EH (cell line): ENCODE results near the gene MRPS10.
A peak's percentile ranks its signal among the peaks of the same experiment; 100 is the strongest.
"Not testable (repeated sequence)": the region's sequence is repeated elsewhere in the genome, so short reads cannot be mapped to it uniquely, and the experiment has no call there.

Experiments used
- DNase-seq: peaks from one replicate; pipeline ENCODE4 v3.0.0-alpha.2; 2015; ENCODE audit warnings: low read depth

The MRPS10 gene

GRCh38 chr6:42207559-42207958 is 10.1 kb downstream of the MRPS10 start:
- DNase-seq, result not testable (repeated sequence)

GRCh38 chr6:42204768-42205282 is 12.8 kb downstream of the MRPS10 start:
- no peak for DNase-seq

- DNase-seq, result no peak
Measured at GRCh38 chr6:42203183-42203582, 14.5 kb downstream of the MRPS10 start.

- not testable (repeated sequence) for DNase-seq
Measured at GRCh38 chr6:42202131-42202915, 15.3 kb downstream of the MRPS10 start.

DNA sequence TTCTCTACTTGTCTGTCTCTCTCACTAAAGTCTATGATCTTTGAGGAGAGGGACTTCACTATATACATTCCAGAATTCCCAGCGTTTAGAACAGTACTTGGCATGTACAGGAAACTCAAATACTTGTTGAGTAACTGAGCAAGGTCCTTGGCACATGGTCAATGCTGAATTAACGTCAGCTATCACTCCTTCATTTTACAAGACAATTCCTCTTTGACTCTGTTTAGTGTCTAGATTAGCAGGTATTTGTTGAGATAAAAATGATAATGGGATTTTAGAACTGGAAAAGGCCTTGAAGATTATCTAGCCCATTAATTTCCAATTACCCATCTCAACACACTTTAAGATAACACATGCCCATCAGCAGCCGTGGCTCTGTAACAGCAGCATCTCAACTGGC is 16.3 kb downstream of the MRPS10 start:
- peak; percentile 24 for DNase-seq

DNA sequence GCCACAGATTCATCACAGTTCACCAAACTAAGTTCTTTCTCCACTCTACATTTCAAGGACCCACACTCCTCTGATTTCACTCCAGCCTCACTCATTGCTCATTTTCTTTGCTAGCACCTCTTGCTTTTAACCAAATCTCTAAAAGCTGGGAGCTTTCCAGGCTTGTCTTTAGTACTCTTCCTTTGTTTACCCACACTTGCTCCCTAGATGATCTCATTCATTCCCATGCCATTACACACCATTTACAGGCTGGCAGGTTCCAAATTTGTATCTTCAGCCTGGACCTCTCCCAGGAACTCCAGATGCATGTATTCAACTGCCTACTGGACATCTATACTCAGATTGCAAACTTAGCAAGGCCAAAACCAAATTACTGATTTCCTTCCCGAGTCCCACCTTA is 17.6 kb downstream of the MRPS10 start:
- DNase-seq, result peak; percentile 98

DNA sequence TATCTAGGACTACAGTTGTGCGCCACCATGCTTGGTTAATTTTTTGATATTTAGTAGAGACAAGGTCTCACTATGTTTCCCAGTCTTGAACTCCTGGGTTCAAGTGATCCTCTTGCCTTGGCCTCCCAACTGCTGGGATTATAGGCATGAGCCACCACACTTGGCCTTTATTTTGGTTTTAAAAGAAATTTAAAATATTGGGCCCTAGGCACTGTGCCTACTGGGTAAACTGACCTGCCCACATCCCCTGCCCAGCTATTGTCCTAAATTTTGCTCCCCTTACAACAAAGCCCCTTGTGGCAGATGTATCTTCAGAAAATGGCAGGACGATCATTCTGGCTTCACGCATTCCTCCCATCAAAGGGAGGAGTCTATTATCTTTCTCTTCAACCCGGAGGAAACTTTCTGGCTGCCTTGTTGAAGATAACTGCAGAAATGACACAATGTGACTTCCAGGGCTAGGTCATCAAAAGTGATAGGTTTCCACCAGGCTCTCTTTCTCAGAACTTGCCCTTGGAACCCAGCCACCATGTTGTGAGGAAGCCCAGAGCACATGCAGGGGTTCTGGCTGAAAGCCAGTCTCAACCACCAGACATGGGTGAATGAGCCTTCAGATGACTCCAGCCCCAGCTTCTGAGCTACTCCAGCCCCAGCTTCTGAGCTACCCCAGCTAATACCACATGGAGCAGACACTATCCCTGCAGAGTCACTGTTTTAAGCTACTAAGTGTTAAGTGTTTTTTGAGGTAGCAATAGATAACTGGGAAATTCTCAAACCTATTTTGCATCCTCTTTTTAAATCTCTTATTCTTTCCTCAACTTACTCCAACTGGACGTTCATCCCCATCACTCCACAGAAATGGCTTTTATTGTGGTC is 18.3 kb downstream of the MRPS10 start:
- DNase-seq, result peak; percentile 83

DNA sequence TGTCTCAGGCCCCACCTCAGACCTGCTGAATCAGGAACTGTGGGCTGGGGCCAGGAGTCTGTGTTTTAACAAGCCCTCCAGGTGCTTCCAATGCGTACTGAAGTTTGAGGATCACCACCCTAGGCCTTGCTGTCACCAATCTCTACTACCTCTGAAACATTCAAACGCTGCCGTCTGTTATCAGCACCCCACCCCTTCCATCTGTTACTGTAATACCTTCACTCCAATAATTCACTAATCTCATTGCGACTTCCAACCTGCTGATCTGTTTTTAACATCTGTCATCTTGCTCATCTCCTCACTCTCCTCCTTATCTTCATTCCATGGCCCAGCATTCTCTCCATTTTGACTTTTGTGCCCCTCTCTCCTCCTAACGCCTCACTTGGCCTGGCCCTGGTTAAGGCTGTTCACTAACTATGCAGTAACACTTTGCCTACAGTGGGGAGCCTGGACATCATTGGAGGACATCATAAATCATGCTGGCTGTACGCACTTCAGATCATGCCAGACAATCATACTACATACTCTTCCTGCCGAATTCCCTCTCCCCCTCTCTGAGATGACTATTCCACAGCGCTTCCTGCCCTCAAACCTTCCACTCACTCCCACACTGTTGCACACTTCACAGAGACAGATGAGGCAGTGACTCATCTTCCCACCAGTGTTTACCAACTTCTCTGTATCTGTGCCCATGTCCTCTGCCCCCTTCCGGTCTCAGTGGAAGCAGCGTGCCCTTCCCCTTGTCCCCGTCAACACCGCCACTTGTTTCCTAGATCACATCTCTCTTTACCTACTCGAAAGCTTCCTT is 19.9 kb downstream of the MRPS10 start:
- peak; percentile 92 for DNase-seq

DNA sequence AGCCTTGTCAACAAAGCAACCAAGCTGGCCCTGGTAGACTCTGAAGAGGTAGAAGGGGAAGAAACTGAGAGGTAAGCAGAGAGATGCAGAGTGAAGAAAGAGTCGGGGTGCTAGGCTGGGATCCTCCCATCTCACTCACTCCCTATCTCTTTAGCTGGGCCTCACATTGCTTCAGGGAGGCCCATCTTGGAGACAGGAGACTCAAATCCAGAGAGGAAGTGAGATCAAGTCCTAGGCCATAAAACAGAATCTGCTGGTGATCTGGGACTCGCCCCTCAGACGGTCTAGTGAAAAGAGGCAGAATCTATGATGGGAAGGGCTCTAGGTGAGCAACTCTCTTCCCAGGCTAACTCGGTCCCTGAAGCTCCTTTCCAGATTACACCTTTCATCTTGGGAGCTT is 22.2 kb downstream of the MRPS10 start:
- DNase-seq, result no peak

DNA sequence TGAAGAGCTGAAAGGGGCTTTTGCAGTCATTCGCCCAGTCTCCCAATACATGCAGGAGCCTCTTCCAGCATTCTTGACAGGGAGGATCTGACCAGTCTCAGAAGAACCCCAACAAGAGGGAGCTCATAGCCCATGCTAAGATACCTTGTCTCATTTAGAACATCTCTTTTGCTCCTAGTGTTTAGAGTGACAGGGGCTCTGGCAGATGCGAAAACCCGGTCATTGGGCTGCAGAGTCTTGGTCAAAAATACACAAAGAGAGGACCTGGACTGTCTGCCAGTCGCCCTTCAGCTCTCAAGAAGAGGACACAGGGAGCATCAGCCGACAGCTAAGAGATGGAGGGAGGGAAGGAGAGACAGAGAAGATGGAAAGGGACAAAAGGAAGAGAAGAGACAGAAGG is 23.6 kb downstream of the MRPS10 start:
- no peak for DNase-seq

DNA sequence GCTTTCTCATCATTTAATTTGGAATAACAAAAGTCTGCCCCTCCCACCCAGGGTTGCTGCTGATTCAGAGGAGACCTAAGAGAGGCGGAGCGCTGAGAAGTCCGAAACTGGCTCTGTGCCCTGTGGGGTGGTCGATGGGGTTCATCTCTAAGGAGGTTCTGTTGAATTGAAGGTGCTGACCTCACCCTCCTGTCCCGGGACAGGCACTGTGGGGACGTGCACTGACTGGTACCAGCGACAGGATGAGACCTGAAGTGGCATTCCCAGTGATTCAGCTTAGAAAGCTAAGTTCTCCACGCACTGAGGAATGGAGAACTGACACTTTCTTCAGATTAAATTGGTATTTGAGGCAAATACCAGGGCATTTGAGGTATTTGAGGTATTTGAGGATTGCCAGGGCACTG is 24.2 kb downstream of the MRPS10 start:
- peak; percentile 44 for DNase-seq

DNA sequence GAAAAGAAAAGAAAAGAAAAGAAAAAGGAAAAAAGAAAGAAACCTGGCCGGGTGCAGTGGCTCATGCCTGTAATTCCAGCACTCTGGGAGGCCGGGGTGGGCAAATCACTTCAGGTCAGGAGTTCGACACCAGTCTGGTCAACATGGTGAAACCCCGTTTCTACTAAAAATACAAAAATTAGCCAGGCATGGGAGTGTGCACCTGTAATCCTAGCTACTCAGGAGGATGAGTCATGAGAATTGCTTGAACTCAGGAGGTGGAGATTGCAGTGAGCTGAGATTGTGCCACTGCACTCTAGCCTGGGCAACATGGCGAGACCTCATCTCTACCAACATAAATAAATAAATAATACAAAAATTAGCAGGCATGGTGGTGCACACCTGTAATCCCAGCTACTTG is 25.3 kb downstream of the MRPS10 start:
- DNase-seq, result not testable (repeated sequence)

DNA sequence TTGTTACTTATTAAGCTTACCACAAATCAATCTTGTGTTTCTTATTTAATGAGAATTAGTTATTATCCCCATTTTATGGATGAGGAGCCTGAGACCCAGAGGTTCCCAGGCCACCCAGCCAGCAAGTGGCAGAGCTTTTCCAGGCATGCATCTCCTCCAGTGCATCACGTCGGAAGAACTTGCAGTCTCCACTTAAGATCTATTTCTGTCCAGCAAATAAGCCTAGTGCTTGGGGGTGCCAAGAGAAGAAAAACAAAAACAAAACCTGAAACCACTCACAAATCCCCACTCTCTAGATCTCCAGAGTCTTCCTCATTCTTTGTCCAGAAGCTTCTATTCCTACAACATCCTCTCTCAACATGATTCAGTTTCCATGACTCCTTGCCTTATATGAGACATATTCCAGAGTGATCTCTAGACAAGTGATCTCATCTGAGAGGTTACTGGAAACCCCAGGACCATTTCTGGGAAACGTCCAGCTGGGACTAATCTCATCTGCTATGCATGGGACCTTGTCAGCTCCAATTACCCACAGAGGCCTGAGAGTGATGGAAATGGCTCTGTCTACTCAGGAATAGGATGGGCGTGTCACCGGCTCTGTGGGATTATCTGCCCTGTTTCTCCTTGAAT is 27.0 kb downstream of the MRPS10 start:
- peak; percentile 90 for DNase-seq

DNA sequence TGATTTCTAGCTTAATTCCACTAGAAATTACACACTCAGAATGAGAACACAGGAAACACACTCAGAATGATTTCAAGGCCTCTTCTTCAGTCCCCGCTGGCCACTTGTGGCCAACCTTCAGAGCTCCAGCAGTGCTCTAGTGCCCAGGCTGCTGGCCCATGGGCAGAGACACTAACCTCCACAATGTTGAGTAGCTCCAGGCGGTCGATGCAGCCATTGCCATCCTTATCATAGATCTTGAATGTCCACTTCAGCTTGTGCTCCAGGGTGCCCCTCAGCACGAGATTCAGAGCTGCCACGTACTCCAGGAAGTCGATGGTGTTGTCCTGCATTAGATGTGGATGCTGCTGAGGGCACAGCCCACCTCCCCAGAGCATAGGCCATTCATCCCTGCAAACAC is 29.3 kb downstream of the MRPS10 start:
- no peak for DNase-seq

- no peak for DNase-seq
Measured at GRCh38 chr6:42185597-42185996, 32.1 kb downstream of the MRPS10 start.

- DNase-seq, result no peak
Measured at GRCh38 chr6:42184475-42184874, 33.2 kb downstream of the MRPS10 start.

GRCh38 chr6:42182101-42182500 is 35.6 kb downstream of the MRPS10 start:
- DNase-seq, result no peak

- DNase-seq, result no peak
Measured at GRCh38 chr6:42179945-42180313, 37.7 kb downstream of the MRPS10 start.

DNA sequence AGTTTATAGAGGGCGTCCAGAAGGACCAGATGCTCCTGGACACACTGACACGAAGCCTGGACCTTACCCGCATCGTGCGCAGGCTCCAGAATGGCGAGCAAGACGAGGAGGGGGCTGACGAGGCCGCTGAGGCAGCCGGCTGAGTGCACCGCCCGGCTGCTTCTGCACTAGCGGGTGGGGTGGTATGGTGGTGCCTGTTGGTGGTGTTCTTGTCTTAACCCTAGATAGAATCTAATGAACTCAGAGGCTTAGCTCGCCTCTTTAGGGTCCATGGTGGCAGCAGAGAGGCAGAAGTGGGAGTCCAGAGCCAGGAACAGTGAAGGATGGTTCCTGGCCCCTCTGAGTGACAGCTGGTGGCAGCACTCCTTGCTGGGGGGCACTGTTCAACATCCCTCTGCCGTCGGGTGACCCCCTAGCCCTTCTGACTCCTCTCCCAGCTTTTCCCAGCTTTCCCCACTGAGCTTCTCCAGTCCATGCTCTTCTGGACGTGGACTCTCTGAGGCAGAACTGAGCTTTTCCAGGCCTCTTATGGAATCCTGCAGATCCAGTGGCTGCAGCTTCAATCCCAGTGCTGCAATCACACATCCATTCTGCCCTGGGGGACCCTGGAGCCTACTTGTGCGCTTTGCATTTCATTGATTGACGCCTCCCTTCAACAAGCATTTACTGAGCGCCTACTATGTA is 38.3 kb downstream of the MRPS10 start:
- DNase-seq, result no peak

DNA sequence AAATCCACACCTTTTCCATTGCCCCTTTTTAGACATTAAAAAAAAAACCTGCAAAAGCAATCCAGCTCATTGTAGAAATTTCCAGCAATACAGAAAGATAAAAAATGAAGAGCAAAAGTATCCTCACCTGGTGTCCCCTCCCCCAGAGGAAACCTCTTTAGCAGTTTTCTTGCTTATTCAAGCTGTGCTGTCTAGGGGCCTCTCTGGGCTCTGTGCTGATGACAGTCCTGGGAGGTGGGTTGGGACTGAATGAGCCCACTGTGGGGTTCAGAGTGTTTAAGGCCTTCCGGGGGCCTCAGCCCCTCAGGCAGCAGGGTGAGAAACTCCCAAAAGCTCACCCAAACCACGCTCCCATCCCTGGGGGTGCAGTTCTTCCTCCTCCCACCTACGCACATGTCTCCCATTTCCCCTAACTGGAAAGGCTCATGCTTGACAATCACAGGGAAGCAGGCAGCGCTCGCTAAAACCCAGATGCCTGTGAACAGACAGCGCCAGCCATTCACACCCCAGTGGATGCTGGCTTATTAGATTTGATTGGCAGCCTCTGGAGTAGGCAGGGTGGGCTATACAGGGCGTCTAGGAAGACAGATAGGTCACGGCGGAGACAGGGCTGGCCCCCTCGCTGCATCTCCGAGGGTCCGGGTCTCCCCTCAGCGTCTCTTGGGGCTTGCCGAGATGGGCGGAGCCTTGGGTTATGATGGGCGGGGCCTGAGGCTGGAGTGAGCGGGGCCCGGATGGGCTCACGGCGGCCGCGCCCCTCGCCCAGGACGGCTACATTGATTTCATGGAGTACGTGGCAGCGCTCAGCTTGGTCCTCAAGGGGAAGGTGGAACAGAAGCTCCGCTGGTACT is 39.9 kb downstream of the MRPS10 start:
- DNase-seq, result peak; percentile 6
